Activated CD4-positive, alpha-beta T cell treated with anti-CD3 and anti-CD28 coated beads, Interleukin-2, amount 50 U/mL, for 48 hours (primary cell): Measurements from ENCODE around the gene GMNN.
A peak's percentile ranks its signal among the peaks of the same experiment; 100 is the strongest.
"Not testable (repeated sequence)": the region's sequence is repeated elsewhere in the genome, so short reads cannot be mapped to it uniquely, and the experiment has no call there.

ENCODE experiments used
- DNase-seq, 2 experiments: peaks; one replicate each; pipeline ENCODE4 v3.0.0-alpha.2; 2020

The GMNN gene

DNA sequence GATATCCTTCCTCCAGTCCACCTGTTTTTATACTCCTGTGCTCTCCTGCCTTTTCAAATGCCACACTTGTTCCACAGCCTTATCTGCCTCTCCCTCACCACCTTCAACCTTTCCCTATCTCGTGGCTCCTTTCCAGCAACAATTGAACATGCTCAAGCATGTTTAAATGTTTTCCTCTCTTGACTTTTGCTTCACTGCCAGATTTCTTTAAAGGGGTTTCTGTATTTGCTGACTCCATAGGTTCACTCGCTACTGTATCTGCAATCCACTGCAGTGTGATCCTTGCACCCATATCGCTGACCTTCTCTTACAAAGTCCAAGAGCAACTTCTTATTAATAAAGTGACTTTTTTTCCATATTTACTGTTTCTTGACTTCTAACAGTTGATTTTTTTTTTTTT lies 11.2 kb upstream of the GMNN start:
- no peak for DNase-seq

DNA sequence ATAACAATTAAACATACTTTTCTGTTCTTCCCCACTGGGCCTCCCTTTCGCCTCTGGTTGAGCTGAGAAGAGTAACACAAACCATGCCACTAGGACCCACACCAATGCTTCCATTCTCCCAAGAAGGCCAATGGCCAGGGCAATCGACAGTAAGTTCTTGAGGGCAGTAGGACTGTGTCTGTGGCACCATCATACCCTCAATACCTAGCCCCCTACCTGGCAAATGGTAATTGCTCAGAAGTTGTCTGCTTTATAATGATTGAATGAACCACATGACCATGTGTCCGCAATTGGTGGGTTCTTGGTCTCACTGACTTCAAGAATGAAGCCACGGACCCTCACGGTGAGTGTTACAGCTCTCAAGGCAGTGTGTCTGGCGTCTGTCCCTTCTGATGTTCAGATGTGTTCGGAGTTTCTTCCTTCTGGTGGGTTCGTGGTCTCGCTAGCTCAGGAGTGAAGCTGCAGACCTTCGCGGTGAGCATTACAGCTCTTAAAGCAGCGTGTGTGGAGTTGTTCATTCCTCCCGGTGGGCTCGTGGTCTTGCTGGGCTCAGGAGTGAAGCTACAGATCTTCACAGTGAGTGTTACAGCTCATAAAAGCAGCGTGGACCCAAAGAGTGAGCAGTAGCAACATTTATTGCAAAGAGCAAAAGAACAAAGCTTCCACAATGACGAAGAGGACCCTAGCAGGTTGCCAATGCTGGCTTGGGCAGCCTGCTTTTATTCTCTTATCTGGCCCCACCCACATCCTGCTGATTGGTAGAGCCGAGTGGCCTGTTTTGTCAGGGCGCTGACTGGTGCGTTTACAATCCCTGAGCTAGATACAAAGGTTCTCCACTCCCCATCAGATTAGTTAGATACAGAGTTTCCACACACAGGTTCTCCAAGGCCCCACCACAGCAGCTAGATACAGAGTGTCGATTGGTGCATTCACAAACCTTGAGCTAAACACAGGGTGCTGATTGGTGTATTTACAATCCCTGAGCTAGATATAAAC lies 9.6 kb upstream of the GMNN start:
- DNase-seq, result not testable (repeated sequence)

DNA sequence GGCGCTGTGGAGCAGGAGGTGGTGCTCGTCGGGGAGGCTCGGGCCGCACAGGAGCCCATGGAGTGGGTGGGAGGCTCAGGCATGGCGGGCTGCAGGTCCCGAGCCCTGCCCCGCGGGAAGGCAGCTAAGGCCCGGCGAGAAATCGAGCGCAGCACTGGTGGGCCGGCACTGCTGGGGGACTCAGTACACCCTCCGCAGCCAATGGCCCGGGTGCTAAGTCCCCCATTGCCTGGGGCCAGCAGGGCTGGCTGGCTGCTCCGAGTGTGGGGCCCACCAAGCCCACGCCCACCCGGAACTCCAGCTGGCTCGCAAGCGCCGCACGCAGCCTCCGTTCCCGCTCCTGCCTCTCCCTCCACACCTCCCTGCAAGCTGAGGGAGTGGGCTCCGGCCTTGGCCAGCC lies 8.8 kb upstream of the GMNN start:
- not testable (repeated sequence) for DNase-seq

DNA sequence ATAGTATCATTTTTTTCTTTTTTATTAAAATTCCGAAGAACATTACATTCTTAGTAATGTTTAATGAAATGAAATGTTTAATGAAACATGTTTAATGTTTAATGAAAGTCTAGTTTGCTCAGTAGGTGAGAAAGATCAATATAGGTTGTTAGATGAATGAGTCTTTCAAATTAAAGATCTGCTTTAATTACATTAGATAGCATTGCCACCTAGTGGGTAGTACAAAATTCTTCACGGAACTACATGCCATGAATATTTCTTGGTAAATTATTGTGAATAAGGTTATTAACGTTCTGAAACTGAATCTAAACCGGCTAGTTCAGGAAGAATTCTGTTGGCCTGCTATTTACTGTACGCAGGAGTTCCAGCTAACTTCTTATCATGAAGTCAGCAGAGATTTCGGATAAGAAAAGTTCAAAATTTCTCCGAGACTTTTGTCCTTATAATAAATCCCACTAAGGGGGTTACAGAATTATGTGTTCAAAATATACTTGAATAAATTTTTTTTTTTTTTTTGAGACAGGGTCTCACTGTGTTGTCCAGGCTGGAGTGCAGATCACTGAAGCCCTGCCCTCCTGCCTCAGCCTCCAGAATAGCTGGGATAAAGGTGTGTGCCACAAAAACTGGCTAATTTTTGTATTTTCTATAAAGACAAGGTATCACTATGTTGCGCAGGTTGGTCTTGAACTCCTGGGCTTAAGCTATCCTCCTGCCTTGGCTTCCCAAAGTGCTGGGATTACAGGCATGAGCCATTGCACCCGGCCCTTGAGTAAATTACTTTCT lies 7.9 kb upstream of the GMNN start:
- DNase-seq, result no peak

DNA sequence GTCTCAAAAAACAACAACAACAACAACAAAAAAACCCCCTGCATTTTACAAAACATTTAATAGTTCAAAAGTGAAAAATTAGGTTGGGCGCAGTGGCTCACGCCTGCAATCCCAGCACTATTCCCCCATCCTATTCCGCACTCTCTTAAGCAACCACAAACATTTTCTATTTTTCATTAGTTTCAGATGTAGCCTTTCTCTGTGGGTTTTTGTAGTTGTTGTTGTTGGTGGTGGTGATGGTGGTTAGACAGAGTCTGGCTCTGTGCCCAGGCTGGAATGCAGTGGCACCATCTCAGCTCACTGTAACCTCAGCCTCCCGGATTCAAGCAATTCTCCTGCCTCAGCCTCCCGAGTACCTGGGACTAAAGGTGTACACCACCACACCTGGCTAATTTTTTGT lies 6.4 kb upstream of the GMNN start:
- DNase-seq, result no peak

DNA sequence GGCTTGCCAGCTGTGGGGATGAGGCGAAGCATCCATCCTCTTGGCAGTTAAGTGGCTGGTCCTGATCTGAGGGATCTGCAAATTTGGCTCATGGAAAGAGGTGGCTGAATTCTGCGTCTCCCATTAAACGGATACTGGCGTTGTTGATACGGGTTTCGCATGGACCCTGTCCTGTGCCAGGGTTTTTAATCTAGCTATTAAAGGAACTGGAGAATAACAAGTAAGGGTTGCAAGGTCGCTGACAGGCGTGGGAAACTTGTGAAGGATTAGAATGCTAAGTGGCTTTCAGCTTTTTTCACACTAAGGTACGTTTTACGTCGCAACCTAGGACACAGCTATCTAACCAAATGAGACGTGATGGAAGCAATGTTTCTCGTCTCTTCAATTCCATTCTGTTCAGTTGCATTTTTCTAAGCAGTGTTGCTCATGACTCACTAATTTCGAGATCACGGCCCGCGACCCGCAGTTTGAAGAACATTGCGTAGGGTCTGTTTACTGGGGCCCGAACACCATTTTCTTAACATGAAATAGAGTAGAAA lies 852 bp downstream of the GMNN start:
- peak; percentile 41 to 54 for DNase-seq

DNA sequence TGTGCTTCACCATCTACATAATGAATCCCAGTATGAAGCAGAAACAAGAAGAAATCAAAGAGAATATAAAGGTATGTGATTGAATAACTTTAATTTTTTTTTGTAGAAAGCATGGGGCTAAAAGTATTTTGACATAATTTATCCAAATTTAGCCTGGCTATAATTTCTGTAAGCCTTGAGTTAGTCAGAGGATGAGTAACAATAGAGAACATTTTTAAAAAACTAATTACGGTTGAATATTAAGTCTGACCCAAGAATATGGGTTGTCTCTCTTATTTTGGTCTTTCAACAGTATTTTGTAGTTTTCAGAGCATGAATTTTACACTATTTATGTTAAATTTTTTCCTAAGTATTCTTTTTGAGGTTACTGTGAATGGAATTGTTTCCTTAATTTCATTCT lies 2.5 kb downstream of the GMNN start:
- DNase-seq, result no peak

DNA sequence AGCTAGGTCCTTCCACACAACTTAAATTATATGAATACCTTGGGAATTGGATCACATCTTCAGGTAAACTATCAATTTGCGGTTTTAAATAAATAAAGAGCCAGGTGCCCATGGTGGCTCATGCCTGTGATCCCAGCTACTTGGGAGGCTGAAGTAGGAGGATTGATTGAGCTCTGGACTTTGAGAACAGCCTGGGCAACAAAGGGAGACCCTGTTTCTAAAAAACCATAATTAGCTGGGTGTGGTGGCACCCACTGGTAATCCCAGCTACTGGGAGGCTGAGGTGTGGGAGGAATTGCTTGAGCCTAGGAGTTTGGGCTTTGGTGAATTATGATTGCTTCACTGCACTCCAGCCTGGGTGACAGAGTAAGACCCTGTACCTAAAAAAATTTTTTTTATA lies 3.4 kb downstream of the GMNN start:
- no peak for DNase-seq

DNA sequence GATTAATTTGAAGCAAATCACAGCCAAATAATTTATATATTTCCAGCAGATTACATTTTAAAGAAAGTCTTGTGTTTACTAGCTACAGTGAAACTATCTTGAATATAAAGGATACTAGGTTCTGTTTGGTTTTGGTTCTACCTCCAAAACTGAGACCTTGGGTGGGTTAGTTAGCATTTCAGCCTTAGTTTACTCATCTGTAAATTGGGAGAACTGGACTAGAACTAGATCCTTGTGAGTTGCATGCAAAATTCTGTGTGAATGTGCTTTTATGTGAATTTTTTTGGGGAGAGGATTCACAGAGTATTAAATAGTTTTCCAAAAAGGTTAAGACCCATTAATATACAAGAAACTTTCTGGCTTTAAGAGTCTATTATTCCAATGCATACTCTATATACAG lies 4.1 kb downstream of the GMNN start:
- DNase-seq, result no peak

DNA sequence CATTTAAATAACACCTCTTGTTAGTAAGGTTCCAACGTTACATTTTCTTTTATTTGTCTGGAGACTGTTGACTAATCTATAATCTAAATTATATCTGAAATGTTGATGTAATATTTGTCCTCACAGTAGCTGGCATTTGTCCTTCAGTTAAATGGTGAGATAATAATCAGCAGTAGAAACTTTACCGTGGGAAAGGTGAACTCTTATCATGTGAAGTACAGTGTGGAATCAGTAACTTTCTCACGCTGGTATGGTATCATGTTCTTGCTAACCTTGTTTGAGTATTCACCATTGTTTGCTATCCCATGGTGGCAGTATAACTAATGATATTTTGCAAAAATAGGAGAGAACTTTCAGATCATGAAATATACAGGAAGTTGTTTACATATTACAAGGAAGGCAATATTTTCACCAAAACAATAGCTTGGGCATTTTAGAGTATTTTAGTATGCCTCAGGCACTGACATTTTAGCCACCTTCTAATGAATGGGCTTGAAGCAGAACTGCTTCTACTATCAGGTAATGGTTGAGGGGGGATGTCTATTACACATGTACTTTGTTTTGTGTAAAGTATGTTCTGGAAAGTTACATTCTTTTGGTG lies 4.8 kb downstream of the GMNN start:
- DNase-seq, result no peak

DNA sequence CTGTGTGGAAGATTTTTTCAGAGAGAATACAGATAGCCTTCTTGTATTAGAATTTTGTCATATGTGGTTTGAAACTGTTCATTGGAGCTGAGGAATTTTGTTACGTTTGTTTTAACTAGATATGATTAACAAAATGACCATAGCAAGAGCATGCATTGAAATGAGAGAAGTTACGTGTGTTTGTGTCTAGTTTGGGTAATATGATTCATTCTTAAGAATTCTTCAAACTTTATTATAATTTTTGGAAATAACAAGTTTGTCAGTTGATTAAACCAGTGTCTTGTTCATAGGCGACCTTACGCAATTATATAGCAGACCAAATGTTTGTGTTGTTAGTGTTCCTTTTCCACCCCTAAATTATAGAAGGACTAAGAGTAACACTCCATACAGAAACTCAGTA lies 5.5 kb downstream of the GMNN start:
- DNase-seq, result no peak

DNA sequence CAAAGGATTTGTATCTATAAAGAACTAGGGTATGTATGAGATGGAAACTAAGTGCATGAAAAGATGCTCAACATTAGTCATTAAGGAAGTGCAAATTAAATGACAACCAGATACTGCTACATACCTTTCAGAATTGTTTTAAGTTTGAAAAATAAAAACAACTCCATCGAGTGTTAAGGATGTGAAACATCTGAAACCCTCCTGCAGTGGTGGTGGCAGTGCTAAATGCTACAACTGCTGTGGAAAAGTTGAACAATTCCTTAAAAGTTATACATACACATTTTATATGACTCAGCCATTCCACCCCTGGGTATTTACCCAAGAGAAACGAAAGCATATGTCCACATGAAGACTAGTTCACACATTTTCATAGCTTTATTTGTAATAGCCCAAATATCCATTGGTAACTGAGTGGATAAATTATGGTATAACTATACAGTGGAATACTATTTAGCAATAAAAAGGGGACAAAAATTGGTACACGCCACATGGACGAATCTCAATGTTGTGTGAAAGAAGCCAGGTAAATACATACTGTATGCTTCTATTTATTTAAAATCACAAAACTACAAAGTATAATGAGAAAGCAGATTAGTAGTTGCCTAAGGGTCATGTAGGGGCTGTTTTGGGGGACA lies 13.4 kb downstream of the GMNN start:
- DNase-seq, result no peak

DNA sequence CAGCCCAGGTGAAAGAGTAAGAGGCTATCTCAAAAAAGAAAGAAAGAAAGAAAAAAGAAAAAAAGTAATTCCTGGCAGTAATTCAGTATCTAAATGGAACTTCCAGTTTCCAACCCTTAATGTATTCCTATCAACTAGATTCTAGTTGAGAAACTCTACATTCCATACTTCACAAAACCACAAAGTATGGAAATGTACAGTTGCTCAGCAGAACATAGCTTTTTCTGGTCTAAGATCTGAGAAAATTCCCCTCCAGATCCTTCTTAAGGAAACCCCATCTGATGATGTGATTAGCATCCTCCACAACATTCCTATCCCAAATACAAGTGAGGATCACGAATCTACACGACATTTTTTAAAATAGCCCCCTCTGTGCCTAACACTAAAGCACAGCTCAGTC lies 20.4 kb downstream of the GMNN start:
- no peak for DNase-seq

DNA sequence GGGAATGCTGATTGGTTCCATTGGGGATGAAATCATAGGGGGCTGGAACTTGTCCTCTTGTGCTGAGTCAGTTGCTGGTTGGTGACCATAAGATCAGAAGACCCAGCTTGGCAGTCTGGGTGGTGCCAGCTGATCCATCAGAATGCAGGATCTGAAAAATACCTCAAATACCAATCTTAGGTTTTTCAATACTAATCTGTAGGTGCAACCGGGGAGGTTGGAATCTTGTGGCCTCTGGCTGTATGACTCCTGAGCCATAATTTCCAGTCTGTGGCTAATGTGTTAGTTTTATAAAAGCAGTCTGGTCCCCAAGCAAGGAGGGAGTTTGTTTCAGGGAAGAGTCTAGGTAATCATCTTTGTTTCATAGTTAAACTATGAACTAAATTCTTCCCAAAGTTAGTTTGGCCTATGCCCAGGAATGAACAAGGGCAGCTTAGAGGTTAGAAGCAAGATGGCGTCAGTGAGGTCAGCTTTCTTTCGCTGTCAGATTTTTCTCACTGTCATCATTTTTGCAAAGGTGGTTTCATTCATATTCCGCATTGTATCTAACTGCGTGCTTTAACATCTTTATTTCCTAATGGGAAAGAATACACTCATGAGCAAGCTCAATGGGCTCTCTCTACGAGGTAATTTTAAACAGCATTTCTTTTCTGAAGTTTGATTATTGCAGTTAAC lies 22.0 kb downstream of the GMNN start:
- peak in 1 of 2 experiments; percentile 16 for DNase-seq

DNA sequence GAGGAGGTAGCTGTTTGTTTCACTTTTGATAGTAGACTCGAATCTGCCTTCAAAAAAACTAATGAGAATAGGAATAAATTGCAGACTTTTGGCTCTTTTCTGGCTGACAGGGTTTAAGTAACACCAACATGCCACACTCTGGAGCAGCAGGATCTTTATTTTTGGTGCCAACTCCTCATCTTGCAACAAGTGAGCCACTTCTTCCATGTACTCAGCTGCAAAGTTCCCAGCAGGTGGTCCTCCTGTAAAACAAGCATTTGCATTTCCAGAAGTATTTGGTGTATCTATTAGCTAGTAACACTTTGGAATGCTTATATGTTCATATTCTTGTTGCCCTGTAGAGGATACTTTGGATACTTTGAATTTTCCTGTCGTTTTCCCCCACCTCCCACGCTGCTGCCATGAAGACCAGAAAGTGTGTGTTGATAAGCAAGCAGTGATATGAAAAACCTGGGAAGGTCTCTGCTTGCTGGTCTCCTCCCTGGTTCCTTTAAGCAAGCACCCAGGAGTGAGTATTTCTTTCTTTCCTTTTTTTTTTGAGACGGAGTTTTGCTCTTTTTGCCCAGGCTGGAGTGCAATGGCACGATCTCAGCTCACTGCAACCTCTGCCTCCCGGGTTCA lies 23.0 kb downstream of the GMNN start:
- DNase-seq, result no peak

DNA sequence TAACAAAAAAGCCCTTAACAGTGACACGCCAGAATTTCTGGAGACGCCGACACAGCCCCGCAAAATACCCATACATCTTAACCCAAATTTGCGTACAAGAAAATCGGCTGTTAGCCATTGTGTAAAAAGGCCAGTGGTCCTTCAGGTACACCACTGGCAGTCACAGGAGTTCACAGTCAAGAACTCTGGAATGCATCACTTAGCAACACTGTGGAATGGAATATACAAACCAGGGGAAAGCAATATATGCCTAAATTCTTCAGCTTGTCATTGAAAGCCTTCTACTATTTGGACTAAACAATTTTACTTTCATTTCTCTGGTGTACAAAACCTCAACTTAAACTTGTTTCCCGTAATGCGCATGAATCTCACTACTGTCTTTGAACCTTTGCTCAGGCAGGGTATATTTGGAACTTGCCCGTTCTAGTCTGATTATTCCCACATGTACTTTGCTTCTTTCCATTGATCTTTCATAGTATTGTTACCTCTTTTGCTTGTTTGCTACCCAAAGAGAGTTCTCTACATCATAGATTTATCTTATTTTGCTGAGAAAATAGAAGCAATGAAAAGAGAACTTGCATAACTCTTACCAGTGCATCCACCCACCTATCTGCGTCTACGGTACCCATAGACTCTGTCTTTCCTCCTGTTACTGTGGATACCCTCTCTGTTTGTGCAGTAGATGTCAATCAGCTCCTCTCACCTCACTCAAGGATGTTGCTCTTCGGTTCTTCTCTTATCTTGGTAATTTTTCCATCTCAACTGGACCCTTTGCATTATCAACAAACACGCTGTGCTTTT lies 24.2 kb downstream of the GMNN start, which contains the start of gene ARMH2:
TSS of gene ARMH2 (minus strand) at position 178 of the 801 bp plus-strand sequence. CDS start at position 118, 60 bp downstream.
- DNase-seq, result no peak

DNA sequence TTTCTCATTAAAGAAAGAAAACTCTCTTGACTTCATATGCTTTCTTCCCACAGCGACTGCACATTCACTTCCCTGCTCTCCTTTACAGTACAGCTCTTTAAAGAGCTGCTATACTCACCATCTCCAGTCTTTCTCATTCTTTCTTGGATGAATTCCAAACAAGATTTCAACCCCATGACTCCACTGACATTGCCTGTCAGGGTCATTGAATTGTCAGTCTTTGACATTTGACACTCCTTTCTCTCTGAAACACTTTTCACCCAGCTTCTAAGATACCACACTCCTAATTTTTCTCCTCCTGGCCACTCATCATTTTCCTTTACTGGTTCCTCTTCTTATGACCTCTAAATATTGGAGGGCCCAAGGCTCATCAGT lies 24.8 kb downstream of the GMNN start:
- DNase-seq, result no peak

DNA sequence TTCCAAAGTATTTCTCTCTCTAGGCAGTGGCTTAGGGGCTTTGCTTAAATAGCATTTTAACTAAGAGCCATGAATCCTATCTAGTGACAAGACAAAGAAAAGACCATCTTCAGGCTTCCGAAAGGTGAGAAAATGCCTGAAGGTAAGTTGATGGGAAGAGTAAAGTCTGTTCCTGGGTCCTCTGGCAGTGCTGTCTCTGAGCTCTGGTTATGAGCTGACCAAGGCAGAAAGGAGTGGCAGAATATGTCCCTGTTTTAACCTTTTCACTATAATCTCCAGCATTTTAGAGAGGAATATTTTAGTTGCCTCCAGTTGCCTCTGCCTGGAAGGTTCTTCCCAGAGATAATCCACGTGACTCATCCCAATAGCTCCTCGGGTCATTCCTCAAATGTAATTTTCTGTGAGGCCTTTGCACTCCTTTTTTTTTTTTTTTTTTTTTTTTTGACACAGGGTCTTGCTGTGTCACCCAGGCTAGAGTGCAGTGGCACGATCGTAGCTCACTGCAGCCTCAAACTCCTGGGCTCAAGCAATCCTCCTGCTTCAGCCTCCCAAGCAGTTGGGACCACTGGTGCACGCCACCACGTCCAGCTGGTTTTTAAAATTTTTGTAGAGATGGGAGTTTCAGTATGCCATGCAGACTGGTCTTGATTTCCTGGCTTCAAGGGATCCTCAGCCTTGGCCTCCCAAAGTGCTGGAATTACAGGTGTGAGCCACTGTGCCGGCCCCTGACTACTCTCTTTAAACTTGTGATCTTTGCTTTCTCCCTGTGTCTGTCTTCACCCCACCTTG lies 27.7 kb downstream of the GMNN start:
- DNase-seq, result no peak

DNA sequence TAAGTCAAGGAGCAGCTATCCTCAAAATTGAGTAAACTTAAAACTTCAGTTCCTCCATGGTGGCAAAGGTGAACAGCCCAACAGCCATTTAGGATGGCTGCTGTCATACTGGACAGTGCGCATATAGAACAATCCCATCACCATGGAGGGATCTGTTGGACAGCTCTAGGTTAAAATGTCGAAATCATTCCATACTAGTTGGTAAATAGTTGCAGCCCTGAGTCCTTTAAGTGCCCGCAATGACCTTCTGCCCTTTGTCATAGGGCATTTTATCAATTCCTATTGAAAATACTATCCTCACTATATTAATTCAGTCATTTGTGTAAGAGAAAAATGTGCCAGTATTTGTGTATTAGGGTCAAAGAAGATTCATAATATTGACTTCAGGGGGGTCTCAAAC lies 32.8 kb downstream of the GMNN start:
- no peak for DNase-seq

DNA sequence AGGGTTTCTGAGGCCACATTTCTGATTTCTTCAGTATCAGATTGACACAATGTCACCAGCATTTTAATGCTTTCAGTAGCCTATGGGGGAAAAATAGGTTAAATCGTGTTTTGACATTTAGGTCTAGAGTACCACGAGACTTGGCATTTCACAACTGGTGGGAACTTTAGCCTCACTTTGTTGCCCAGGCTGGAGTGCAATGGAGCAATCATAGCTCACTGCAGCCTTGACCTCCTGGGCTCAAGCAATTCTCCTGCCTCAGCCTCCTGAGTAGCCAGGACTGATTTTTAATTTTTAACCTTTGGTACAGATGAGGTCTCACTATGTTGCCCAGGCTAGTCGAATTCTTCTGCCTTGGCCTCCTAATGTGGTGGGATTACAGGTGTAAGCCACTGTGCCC lies 35.0 kb downstream of the GMNN start:
- no peak for DNase-seq
